Stimulated activated CD4-positive, alpha-beta T cell treated with anti-CD3 and anti-CD28 coated beads, Interleukin-15, amount 100 ng/mL, for 48 hours (primary cell): ENCODE measurements around the gene CPXM2.

Experiments used
- DNase-seq, 2 donors: peaks; one replicate each; pipeline ENCODE4 v3.0.0-alpha.2; 2020; ENCODE audit warnings: low read depth in 2 of 2

The CPXM2 gene

GRCh38 chr10:123891144-123892071 lies at the start of gene CPXM2:
Gene CPXM2, minus strand, starts transcription at chr10:123891807. Its CDS starts 148 bp downstream, at chr10:123891659.
- no peak for DNase-seq

GRCh38 chr10:123939591-123939990 lies 48.0 kb upstream of the CPXM2 start:
- no peak for DNase-seq

DNA sequence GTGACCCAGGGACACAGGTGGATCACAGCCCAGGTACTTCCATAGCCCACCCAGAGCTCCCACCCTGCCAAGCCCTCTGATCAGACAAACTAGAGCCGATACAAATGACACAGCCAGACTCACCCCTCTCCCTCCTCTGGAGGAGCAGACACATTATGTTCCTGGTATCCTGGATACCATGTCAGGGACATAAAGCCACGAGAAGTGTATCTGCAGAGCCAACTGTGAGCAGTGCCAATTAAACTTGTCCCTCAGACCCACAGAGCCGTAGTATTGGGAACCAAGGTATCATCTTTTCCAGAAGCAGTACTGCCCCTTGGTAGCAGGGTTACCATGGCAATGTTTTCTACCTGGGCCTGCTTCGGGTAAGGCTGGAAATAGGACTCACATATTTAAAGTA lies 47.3 kb upstream of the CPXM2 start:
- DNase-seq = no peak

DNA sequence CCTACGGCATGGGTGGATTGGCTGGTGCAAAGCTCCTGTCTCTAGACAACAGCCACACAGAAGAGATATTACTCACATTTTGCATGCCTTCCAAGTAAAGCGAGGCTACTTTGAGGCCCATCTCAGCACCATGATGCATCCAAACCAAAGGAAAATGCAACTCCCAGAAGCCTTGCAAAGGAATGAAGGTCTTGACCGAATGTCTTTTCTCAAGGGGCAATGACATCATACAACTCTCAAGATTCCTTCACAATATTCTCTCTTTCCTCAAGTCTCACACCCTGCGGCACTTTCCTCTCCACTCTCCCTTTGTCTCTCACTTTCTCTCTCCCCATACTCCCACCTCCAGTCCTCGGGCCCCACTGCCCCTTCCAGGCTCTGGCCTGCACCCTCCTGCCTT lies 44.8 kb upstream of the CPXM2 start:
- DNase-seq = no peak

DNA sequence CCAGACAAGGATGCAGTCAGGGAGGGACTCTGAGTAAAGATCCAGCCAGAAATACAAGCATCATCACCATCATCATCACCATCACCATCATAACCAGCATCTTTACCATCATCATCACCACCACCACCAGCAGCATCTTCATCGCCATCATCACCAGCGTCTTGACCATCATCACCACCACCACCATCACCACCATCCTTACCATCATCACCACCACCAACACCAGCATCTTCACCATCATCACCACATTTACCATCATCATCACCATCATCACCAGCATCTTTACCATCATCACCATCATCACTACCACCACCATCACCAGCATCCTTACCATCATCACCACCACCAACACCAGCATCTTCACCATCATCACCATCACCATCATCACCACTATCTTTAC lies 44.1 kb upstream of the CPXM2 start:
- no peak for DNase-seq

- no peak for DNase-seq
Measured at GRCh38 chr10:123934846-123935245, 43.2 kb upstream of the CPXM2 start.

GRCh38 chr10:123930340-123931001 lies 38.9 kb upstream of the CPXM2 start:
- no peak for DNase-seq

- no peak for DNase-seq
Measured at GRCh38 chr10:123929791-123930190, 38.2 kb upstream of the CPXM2 start.

GRCh38 chr10:123928427-123928826 lies 36.8 kb upstream of the CPXM2 start:
- DNase-seq = no peak

GRCh38 chr10:123926401-123927264 lies 35.0 kb upstream of the CPXM2 start:
- DNase-seq = no peak

DNA sequence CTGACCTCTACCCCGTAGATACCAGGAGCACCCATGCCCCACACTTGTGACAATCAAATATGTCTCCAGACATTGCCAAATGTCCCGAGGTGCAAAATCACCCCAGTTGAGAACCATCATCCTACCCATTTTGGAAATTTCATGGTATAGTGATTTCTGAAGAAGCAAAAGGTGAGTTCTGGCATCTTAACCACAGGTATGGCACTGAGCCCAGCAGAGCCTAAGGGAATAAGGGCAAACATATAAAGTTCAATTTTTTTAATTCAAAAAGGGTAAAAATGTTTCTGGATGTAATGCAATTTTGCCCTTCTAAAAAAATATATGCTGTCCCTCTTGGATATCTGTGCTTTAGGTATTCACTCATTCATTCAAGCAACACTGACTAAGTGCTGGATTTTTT lies 30.5 kb upstream of the CPXM2 start:
- no peak for DNase-seq

DNA sequence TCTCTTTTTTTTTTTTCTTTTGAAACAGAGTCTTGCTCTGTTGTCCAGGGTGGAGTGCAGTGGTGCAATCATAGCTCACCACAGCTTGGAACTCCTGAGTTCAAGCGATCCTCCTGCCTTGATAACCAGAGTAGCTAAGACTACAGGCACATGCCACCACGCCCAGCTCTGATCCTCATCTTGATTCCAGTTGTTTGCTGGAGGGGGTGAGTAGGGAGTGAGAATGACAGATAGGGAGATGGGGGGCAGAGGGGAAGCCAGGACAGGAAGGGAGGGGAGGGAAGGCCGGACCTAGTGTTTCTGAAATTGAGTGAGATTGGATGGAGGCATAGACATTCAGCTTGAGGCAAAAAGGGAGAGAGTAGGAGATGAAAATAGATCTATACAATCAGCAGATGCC lies 25.2 kb upstream of the CPXM2 start:
- DNase-seq = no peak

- DNase-seq = no peak
Measured at GRCh38 chr10:123913688-123914268, 22.2 kb upstream of the CPXM2 start.

DNA sequence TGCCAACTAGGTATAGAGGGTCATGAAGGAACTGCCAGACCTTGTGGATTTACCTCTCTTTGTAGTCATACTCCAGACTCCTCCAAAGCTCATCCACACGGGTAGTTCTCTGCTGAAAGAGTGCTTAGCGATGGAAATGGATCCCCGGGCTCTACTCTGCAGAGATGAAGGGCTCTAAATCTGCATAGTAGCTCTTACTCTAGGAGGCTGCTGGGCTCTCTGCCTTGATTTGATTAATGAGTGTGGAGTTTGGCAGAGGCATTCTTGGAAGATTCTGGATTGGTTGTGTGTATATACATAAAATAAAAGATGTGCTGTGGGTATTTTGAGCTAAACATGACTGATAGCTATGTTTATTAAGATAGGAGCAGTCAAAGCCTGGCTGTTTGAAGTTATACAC lies 21.3 kb upstream of the CPXM2 start:
- no peak for DNase-seq

DNA sequence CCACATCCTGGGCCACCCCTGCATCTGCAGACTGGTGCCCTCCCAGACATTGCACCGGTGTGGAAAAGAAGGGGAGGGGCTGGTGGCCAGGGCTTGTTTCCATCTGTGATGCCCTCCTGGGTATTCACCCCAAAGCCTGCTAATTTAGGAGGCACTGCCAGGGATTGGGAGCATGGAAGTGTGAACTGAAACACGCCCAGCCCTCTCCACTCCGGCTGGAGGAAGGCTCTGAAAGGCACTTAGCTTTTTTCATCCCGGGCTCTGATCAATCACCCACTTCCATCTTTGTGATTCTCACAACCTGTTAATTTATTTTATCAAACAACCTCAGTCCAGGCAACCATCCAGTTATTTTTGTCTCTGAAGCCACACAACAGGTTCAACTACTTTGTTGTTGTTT lies 20.9 kb upstream of the CPXM2 start:
- DNase-seq = no peak

GRCh38 chr10:123911866-123912265 lies 20.3 kb upstream of the CPXM2 start:
- no peak for DNase-seq

DNA sequence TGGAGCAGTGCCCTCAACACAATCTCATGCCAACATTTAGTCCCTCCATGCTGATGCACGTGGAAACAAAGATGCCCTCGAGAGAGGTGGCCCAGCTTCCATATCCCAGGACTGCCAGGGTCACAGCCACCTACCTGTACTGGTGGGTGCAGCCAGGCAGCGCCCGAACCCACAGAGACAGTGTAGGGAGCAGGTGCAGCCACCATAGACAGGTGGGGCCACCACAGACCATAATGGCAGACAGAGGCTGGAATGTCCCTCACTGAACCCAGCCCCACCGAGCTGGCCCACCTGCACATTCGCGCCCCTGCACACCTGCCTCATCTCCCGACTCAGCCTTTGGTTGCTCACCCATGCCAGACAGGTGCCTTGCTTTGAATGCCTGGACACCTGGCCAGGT lies 18.3 kb upstream of the CPXM2 start:
- no peak for DNase-seq

DNA sequence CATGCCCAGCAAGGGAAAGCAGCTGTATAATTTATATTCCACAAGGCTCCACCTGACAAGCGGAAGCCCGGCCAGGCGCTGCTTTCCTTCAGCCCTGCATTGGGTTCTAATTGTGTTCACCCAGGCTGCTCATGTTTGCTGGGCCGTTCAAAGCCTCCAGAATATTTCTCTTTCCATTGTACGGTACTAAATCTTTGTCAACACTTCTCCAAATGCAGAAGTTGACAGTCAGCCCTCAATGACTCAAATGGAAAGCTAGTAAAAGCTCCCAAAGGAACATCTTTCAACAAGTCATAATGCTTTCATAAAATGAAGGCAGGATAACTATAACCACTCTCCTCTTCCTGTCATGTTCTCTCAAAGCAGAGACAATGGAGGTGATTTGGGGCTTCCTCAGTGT lies 17.8 kb upstream of the CPXM2 start:
- DNase-seq = no peak

DNA sequence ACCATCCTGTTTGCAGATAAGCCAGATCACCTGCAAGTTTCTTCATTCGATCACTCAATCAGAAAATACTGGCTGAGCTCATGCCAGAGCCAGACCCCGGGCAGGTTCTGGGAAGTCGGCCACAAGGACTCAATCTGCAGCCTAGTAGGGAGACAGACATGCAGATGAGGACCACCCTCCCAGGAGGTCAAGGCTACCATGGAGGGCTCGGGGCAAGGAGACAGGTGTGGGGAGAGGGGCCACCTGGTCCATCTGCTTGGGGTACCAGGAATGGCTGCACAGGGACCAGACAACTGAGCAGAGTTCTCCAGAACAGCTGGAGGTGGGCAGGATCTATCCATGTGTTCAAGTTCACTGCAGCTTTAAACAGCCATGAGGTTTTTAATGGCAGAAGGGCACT lies 16.8 kb upstream of the CPXM2 start:
- DNase-seq = no peak

- no peak for DNase-seq
Measured at GRCh38 chr10:123906884-123907652, 15.5 kb upstream of the CPXM2 start.

GRCh38 chr10:123906296-123906695 lies 14.7 kb upstream of the CPXM2 start:
- DNase-seq = no peak
